HL-60/S4 treated with retinoic acid at 250 ng/mL for 4 days and 3 days (cell line): ENCODE measurements around the gene THSD4.
"Not testable (repeated sequence)": the region's sequence is repeated elsewhere in the genome, so short reads cannot be mapped to it uniquely, and the experiment has no call there.

Experiments used
- in situ Hi-C: fragments of 300-500 bp; cut with MboI; formaldehyde crosslinking; loops from 2 replicates; pipeline ENCODE4 v1.7.0; 2022; ENCODE audit warnings: low sequenced_read_pairs

THSD4 gene

DNA sequence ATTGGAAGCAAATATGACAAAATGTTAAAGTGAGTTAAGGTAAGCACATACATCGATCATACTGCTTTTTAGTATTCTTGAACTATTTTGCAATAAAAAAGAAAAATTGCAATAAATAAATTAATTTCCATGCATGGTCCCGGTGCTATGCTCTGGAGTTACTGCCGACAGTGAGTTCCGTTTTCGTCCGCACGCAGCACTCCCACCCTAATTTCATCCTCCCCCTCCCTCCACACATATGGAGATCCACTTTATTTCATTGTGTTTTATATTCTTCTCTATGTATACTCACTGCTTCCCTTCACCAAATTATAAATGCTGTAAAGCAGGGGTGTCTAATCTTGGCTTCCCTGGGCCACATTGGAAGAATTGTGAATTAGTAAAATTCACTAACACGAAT, 247.3 kb downstream of the THSD4 start:
- in situ Hi-C loops = no loop called here

DNA sequence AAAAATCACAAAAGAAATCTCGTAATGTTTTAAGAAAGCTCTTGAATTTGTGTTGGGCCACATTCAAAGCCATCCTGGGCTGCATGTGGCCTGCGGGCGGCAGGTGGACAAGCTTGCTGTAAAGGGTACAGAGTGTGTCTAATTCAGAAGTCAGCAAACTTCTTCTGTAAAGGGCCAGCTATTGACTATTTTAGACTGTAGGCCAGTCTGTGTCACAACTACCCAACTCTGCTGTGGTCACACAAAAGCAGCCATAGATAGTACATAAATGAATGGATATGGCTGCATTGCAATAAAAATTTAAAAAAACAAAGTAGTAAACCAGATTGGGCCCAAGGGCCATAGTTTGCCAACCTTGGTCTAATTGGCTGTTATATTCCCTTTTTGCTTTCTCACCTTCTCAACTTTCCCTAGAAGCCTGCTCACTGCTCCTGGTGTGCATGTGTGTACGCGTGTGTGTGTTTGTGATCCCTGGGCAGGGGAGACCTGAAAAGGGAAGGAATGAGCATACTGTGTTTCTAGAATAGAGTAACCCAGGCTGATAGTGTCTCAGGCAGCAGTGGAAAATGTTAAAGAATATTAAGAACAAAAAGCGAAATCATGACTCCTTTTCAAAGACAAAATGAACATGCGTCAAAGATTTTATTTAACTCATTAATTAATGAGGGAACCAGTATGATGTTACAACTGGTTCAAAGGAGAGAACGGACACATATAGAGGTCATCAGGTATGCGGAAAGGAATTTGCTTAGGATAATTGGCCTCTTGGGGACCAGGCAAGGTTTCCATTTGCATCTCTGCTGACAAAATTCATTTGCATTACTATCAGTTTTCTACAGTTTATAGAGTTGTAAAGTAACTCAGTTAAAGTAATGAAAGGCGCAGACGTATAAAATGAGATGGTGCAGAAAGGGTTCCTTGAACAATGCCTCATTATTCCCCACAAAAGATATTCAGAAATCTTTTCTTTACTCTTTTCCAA, 248.0 kb downstream of the THSD4 start:
- in situ Hi-C loops = no loop called here

DNA sequence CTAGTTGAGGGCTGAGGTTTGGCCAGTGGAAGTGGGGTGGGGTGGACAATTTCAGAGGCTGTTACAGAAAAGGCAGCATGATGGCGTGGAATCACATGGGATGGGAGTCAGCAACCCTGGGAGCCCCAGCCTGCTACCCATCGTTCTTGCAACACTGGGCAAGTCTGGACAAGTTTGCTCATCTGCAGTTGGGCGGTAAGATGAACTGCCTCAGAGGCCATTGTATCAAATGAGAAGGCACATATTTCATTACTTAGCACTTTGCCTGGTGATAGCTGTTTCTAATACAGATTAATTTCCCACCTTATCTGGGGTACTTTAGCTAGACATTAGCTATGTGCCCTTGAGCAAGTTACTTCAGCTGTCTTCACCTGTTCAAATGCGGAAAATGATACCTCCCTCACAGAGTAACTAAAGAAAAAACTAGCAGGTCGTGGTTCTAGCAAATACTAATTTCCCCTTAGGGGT, 248.9 kb downstream of the THSD4 start:
- in situ Hi-C loops = no loop called here

DNA sequence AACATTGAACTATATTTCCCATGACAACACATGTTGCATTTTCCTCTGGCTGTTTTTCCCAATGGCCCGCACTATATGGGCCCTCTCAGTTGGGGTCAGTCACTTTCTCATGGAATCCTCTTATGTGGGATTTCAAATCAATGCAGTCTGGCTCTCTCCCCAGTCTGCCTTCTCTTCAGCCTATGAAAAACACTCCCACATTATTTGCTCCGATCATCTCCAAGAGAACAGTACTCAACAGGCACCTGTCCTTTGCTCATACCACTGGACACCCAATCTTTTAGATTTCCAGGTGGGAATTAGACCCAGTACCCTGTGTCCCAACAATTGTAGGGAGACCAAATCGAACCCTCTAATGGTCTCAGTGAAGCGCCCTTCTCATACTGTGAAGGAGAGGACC, 251.3 kb downstream of the THSD4 start:
- in situ Hi-C loops = no loop called here

DNA sequence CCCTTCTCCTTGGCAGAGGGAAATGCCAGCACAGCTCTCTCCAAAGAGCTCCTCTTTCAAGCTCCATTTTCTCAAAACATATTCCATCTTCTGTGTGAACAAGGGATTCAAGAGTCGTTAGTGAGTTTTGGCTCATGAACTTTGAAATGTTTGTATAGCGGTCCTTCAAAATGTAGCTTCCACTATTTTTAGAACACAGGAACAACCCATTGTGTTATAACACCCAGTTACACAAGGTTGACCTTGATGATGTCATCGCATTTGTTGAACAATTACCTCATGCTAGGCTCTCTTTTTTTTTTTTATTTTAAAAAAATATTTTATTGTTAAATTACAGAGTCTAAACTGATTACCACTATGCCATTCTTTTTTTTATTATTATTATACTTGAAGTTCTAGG, 251.7 kb downstream of the THSD4 start:
- in situ Hi-C loops = no loop called here

DNA sequence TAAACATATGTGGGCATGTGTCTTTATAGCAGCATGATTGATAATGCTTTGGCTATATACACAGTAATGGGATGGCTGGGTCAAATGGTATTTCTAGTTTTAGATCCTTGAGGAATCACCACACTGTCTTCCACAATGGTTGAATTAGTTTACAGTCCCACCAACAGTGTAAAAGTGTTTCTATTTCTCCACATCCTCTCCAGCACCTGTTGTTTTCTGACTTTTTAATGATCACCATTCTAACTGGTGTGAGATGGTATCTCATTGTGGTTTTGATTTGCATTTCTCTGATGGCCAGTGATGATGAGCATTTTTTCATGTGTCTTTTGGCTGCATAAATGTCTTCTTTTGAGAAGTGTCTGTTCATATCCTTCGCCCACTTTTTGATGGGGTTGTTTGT, 252.5 kb downstream of the THSD4 start:
- in situ Hi-C loops = not testable (repeated sequence)

DNA sequence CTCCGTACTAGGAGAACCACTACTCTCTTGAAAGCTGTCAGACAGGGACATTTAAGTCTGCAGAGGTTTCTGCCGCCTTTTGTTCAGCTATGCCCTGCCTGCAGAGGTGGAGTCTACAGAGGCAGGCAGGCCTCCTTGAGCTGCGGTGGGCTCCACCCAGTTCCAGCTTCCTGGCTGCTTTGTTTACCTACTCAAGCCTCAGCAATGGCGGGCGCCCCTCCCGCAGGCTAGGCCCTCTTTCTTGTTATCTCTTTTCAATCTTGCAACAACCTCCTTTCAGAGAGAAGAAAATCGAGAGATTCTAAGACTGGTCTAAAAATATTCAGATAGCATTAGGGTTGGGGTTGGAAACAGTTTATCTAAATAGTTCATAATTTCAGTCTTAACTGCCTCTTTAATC, 257.5 kb downstream of the THSD4 start:
- in situ Hi-C loops = not testable (repeated sequence)

DNA sequence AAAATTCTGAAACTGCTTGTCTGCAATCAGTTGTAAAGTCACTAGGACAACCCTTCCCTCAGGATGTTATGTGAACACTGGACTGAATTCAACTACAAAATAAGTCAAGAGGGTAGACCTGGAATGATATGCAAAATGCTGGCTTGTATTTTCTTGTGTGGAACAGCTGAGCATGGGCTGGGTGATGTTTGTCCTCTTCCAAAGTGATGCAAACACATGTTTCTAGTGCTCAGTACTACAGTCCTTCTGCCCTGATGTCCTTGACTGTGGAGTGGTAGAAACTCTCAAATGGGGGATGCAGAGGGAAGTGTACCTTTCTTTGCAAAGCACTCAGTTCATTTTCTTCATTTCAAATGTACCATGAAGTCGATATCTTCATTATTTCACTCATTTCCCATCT, 258.6 kb downstream of the THSD4 start:
- in situ Hi-C loops = no loop called here

DNA sequence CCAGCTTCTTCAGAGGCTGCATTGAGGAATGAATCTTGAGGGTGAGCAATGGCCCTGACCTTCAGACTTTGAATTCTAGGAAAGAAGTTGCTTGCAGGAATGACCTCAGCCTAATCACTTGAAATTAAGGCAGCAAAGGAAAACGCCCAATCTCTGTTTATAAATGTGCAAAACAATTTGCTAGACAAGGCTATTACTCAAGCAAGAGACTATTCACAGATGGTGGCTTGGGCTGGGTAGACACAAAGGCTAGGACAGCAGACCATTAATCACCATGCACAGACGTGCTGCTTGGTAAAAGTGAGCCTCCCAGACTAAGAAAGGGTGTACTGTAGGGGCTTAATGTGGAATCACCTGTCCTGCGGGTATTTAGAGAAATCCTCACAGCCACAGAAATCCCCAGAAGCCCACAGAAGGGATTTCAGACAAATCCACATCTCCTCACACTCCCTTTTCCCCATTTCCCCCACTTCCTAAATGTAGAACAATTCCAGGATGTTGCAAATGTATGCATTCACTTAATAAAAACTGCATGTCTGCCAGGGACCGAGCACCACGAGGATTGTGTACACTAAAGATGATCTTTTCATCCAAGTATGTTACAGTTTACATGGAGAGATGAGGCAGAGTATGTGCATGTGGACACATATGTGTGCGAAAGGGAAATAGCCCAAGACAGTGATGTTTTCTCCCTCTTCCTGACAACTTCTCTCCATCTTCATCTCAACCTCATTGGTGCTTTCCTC, 259.5 kb downstream of the THSD4 start:
- in situ Hi-C loops = no loop called here

DNA sequence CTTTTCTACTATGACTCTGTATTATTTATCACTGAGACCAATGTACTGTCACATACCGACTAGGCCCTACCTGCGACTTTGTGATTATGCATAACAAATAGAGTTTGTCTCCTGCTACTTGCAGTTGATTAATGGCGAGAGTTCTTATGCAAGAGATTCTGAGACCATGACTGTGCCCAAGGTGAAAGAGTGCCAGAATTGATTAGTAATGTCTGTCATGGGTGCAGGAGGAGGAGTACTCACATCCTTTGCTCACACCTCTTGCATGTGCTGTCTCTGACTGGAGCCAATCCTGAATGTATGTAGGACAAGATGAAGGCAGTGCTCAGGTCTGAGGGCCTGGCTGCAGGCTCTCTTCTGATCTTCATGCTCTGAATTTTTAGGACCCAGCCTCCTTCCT, 260.7 kb downstream of the THSD4 start:
- in situ Hi-C loops = no loop called here

DNA sequence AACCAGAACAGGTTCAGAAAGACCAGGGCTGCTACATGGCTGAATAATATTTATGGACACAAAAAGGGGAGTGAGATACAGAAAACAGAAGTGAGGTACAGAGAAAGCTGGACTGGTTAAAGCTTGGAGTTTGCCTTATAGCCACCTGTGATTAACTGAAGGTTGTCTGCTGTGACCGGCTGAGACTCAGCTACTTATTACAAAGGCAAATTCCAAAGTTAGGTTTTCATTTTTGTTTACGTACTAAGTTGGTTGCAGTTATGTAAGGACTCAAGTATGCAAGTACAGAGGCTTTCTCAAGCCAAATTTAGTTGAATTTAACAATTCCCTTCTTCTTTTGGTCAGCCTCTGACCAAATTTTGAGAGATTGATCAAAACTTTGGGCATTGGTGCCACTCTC, 264.6 kb downstream of the THSD4 start:
- in situ Hi-C loops = no loop called here

DNA sequence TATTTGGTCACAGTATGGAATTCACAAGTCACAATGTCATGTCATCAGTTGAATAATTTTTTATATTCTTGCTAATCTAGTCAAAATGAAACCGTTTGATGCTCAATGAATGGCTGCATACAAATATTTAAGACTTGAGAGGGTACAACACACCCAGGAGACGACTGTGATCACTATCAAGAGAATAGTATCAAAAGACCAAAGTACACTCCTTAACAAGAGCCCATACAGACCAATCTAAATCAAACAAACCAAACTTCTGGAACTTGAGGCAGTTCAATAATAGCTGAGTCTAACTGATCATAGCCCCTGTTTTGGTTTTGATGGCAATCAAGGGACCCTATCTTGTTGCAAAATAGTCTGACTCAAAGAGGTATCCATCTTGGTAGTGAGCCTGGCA, 265.1 kb downstream of the THSD4 start:
- in situ Hi-C loops = no loop called here

DNA sequence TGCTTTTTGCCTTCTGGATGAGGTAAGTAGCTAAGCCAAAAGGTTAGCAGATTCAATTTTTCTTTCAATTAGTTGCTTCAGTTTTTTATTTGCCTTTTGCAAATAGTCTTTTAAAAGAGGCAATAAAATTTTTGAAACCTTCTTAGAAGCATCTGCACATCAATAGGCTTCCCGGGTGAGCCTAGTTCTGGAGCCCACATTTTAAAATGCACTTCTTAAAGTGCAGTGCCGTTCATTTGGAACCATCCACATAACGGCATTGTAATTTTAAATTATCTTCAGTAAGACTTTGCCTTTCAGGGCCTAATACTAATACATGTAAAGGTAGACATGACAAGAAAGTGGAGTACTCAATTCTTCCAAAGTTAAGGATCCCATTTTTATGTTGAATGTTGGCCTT, 269.2 kb downstream of the THSD4 start:
- in situ Hi-C loops = no loop called here

DNA sequence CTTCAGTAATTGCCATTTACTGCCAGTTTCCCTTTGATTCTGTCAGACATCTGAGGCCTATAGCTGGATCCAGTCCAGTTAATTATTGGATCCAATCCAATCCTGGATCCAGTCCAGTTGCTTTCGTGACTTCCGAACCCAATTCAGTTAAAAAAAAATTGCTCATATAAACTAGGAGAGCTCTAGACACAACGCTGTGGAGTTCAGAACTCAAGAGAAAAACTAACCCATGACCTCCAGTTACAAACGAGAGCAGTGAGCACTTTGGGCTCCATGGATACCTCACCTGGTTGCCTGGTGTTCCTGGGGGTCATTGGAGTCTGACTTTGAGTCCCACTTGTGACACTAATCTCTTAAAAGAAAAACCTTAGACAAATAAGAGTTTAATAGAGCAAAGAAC, 269.8 kb downstream of the THSD4 start:
- in situ Hi-C loops = no loop called here

DNA sequence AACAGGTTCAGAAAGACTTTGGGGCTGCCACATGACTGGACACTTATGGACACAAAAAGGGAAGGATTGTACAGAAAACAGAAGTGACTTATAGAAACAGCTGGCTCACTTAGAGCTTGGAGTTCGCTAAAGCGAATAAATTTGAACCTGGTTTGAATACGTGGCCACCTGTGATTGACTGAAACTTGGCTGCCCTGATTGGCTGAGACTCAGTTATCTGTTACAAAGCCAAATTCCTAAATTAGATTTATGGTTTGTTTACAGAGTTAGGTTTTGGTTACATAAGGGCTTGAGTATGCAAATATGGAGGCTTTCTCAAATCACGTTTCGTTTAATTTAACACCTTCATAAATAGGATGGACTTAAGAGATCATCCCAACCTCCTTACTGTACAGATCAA, 270.2 kb downstream of the THSD4 start:
- in situ Hi-C loops = no loop called here

DNA sequence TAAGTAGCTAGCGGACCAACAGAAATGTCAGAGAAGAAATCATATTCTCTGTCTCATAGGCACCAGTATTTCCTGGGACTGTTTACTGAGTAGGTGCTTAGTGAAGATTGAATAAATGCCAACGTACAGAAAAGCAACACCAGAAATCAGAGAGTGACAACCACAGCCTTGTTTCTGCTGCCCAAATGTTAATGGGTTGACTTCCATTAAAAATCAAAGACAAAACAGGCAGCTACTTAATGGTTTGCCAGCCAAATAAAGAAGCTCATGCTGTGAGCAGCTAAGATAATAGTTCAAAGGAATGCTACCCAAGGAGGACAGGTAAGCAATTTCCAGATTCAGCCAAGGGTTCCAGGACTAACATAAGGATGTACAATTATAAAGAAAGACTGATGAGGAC, 270.7 kb downstream of the THSD4 start:
- in situ Hi-C loops = no loop called here

DNA sequence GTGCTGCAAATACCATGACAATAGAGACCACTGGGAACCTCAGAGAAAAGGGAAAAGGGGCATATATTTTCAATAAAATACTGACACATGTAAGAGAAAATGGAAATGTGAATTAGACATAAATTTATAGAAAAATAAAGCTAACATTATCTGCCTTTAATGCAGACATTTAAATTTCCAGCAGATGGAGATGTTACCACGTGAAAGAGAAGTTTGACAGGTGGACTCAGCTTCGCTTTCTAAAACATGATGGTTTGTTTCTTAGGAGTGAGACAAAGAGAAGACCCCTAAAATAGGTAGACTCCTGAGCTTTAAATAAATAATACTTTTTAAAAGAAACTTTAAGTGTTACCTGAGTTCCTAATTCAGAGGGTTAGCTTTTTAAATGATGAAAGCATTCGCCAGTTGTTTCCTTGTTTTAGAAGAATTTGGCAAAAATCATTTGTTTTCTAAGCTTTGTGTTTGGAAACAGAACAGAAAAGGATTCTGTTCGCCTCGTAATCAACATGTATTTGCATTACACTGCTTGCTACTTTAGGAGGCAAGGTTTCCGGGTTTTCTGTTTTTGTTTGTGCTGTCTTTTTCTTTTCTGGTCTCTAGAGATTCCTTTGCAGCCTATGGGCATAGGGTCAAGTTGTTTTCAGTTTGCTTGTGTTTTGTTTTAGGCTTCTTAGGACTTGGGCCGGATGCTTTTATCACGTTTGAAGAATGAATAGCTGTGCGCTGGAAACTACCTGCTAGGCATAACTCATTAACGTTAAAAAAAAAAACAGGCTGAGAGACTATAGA, 271.4 kb downstream of the THSD4 start:
- in situ Hi-C loops = no loop called here

DNA sequence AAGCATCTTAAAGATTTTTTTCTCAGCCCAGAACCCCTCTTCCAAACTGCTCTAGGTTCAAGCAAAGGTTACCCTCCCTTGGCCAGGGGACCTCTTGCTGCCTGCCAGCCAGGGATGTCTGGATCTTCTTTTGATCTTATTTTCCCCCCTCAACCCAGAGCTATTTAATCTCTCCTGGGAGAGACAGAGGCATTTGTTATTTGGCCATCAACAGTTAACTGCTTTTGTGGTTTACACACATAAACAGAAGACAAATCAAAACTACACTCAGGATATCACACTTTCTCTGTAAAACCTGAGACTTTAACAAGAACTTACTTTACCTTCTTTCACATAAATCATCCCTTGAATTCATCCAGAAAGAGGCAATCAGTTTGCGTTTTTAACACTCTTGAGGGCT, 272.5 kb downstream of the THSD4 start:
- in situ Hi-C loops = no loop called here

DNA sequence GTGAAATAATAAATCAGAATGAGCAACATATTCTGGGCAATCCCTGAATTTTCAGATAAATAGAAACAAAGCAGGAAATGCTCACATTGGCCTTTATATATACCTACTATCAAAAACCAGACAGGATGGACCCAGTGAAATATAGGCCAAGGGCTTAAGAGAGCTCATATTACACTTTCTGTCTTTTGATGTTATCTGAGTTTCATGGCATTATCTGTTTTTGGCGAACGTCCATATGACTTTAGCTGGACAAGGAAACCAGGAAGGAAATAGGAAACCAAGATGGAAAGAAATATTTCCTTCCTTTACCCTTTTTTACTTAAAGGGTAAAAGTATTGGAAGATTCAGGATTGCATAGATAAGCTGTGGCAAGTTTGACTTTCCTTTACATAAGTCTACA, 274.8 kb downstream of the THSD4 start:
- in situ Hi-C loops = no loop called here

DNA sequence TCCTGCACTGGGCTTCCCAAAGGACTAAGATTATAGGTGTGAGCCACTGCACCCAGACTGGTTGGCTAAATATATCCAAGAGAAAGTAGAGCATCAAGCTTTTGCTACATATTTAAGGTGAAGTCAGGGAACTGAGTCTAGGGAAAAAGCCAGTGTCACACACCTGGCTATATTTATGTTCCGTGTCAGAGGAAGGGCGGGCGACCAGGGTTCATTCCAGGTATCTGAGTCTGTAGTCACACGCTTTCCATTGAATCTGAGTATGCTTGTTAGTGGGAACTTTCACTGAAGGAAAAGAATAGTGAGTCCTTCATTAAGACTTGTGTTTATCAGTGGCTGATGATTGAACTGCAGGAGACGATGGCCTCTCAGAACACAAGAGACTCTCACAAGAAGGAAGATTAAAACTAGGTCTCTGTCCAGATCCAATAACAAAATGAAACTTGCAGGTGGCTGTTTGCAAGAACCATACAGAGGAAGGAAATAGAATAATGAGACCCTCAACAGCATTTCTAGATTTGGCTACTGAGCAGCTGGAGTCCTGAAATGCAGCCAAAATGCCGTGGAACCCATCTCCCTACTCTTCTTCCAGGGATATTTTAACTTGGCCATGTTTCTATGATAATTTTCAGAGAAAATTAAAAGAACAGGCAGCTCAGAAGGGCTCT, 276.3 kb downstream of the THSD4 start:
- in situ Hi-C loops = no loop called here

DNA sequence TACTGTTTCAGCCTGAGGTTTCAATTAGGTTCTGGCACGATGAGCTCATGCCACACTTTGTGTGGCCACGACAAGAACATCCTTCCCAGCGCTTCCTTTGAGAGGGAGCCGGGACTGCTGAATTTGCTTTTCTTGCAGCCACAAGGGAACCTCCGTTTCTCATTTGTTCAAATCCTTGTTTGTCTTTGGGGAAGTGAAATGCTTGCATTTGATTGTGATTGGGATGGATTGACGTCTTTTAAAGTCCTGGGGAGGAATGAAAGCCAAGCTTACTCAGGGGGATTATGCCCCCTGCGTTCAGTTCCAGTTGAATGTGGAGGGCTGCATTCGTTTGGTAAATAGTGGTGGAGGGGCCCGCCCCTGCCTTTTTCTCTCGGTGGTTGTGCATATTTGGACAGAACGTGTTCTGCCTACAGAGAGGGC, 277.6 kb downstream of the THSD4 start:
- in situ Hi-C loops = no loop called here
